ENCODE measurements around the gene DEFB113.

DEFB113 gene

DNA sequence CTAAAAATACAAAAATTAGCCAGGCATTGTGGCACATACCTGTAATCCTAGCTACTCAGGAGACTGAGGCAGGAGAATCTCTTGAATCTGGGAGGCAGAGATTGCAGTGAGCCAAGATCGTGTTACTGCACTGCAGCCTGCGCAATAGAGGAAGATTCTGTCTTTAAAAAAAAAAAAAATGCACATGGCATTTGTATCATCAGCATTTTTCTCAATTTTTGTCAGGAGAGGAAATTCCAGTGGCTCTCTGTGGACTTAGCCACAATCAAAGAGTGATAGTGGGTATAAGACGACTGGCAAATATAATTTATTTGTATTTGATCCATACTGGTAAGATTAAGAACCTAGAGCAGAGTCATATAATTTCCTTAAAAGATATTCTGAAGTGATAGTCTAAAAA is 34.0 kb downstream of the DEFB113 start:
- DNase-seq (ENCODE audit: low read depth), result no peak

DNA sequence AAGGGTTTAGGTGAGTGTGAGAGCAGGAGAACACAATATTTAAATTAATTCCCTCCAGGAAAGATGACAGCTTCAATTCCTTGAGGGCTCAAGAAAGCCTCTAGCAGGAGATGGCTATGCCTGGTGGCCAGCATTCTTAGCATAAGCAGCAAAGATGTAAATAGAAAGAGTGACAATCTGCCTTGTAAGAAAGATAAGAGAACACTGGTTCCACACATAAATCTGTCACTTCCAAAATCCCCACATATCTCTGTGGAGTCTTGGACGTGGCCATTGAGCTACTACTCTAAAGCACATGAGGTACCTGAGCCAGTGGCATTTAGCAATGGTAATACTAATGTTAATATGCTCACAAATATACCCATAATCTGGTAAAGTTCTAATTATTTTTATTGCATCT is 34.7 kb downstream of the DEFB113 start:
- DNase-seq (ENCODE audit: low read depth), result no peak

DNA sequence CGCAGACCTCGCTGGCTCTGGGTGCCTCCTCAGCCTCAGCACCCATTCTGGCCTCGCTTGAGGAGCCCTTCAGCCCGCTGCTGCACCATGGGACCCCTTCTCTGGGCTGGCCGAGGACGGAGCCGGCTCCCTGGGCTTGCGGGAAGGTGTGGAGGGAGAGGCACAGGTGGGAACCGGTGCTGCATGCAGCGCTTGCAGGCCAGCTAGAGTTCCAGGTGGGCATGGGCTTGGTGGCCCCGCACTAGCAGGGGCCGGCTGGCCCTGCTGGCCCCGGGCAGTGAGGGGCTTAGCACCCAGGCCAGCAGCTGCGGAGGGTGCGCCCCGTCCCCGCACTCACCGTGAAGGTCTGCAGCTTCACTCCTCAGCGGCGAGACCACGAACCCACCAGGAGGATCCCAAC is 35.9 kb downstream of the DEFB113 start:
- DNase-seq (ENCODE audit: low read depth), result no peak

DNA sequence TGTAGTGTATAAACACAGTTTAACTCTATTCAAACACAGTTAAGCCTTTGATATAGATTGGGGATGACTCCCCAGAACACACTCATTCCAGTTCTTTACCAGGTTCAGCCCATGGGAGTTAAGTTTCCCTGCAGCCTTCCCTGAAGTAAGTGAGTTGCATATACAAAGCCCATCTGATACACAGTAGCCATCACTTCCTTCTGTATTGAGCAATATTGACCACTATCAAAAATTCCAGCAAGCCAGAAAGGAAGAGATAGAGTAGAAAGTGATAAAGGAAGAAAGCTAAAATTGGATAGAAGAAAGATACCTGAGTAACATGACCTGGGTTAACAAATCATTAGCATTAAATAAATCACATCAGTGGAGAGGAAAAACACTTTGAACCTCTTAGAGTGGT is 40.1 kb downstream of the DEFB113 start:
- DNase-seq (ENCODE audit: low read depth), result no peak

DNA sequence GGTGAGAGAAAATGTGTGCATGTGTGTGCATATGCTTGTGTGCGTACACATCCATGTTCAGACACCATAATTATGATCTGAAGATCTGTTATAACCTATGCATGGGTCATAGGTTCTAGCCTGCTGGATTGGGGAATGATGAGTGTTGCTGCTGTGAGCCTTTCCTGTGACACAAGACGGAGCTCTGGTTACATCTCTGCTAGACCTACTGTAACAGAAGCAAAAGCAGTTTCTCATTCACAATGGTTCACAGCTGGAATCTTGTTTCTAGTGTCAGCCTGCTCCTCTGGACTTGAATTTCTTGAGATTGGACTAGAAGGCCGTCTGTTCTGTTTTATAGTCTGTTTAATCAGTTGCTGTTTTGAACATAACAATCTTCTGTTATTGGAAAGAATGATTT is 45.6 kb downstream of the DEFB113 start:
- DNase-seq (ENCODE audit: low read depth), result no peak

DNA sequence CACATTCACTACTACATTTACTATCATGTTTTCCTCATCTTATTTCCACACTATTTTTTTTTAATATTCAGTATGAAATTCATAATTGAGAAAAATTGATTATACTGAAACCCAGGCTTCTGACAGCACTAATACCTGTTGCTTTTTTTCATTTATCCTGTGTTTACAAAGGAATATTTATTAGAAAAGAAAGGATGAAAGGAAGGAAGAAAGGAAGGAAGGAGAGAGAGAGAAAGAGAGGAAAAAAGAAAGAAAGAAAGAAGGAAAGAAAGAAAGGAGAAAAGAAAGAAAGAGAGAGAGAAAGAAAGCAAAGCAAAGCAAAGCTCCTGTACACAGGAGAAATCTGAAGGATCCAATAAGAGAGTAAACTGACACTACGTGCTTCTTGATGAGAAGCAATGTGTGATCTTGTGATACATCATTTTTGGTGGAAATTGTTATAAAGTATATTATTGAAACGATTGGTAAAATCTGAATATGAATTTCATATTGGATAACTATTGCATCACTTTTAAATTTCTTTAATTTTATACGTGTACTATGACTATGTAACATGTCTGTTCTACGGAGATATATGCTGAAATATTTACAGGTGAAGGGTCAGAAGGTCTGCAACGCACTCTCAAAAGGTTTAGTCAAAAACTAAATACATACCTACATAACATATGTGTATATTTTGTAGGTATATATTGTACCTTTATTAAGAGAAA is 49.3 kb downstream of the DEFB113 start:
- no peak for DNase-seq (ENCODE audit: low read depth)

DNA sequence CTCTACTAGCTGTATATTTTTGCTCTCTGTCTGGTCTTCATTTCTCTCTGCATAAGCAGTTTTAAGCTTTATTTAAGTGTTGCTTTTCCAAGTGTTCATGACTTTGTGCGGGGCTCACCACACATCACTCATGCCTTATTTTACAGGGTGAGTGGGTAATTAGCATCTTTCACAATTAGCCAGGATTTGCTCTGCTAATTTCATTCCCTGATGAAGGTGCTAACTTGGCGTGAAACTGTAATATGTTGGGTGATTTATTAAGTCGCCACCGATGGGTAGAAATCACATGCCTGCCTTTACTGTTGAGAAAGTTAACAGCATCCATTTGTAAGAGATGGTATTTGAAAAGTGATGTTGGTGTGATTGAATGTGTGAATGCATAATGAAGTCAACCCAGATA is 50.2 kb downstream of the DEFB113 start:
- no peak for DNase-seq (ENCODE audit: low read depth)

DNA sequence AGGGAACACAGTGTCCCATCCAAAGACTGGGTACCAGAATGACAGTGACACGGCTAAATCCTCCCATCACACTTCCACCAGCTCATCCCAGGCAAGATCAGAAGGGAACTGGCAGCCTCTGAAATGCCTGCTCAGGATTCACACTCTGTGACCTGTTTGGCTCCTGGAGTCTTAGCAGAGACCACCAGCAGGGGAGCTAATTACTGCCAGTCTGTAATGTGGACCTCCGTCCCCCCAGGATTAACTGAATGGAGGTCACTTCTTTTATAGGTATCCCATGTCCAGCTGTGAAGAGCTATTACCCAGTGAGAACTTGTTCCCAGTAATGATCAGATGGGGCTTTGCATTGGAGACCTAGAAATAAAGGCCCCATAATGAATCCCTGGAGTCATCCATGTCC is 50.6 kb downstream of the DEFB113 start:
- no peak for DNase-seq (ENCODE audit: low read depth)
